Fibroblast of villous mesenchyme (primary cell): ENCODE results near the gene GJA8. TPM values are rescaled to one million over a fixed set of nuclear protein-coding genes. Genes with fewer than 3 reads are reported as not detected.
A peak's percentile ranks its signal among the peaks of the same experiment; 100 is the strongest.

Source experiments
- DNase-seq: peaks from one replicate; pipeline ENCODE4 v3.0.0-alpha.2; 2010; ENCODE audit warnings: low read depth
- H3K4me3 ChIP-seq: 2 replicates; pipeline ENCODE4 v1.5.1; 2011; ENCODE audit warnings: low read depth, mild to moderate bottlenecking, low read length
- total RNA-seq: library from RNA; depleted of rRNA; stranded (reverse); fragments of >200 nt; gene quantifications from 2 replicates; pipeline ENCODE4 v1.2.3, GENCODE V29; 2012
- TF ChIP-seq, protein P1 (sequence below): IDR thresholded peaks from 2 replicates; pipeline ENCODE4 v1.5.1; 2012; ENCODE audit warnings: low read depth, mild to moderate bottlenecking, low read length; ENCODE audit not compliant: insufficient read depth

The GJA8 gene
- total RNA-seq, 1 donor: not detected

DNA sequence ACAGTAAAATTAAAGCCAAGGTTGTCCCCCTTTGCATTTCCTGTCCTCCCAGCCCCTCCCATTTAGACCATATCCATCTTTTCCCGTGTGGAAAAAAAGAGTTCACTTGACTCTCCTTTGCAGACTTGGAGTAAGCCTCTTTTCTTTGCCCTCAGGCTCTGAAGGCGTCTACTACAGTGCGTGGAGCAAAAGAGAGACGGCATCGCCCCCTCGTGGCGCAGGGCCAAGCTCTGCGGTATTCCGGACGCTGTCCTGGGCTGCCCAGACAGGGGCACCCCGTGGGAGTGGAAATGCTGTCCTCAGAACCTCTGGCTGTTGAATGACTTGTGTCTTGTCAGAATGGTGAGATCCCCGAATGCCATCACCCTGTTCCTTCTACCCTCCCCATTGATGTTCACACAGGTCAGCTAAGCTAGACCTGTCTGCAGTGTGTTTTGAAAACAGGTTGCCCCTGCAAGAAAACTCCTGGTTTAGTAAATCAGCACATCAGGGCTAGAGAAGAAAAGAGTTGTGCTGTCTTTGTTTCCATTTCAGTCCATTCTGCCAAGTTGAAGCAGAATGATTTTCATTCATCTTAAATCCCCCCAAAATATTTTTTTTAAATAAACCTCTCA is 12.3 kb upstream of the GJA8 start:
- TF ChIP-seq, protein P1, sequence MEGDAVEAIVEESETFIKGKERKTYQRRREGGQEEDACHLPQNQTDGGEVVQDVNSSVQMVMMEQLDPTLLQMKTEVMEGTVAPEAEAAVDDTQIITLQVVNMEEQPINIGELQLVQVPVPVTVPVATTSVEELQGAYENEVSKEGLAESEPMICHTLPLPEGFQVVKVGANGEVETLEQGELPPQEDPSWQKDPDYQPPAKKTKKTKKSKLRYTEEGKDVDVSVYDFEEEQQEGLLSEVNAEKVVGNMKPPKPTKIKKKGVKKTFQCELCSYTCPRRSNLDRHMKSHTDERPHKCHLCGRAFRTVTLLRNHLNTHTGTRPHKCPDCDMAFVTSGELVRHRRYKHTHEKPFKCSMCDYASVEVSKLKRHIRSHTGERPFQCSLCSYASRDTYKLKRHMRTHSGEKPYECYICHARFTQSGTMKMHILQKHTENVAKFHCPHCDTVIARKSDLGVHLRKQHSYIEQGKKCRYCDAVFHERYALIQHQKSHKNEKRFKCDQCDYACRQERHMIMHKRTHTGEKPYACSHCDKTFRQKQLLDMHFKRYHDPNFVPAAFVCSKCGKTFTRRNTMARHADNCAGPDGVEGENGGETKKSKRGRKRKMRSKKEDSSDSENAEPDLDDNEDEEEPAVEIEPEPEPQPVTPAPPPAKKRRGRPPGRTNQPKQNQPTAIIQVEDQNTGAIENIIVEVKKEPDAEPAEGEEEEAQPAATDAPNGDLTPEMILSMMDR: peak; percentile 64
- DNase-seq: peak; percentile 50
- H3K4me3 ChIP-seq: no peak overlapping the region

DNA sequence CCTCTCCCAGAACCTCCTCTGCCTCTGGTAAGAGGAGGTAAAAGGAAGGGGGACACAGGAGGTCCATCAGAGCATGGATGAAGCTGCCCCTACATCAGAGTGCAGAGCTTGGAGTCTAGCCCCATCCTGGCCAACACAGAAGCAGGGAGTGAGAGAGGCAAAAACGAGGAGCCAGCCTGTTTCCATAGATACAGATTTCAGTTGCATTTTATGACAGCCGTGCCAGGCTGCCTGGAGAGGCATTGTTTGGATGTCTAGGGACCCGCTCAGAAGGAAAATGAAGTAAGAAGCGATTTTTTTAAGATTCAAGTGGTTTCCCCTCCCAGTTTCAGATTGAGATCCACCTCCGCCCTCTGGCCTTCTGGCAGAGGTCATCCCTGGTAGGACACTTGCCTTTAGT is 11.5 kb upstream of the GJA8 start:
- DNase-seq: no peak
- H3K4me3 ChIP-seq: no peak overlapping the region
- TF ChIP-seq, protein P1: no peak

DNA sequence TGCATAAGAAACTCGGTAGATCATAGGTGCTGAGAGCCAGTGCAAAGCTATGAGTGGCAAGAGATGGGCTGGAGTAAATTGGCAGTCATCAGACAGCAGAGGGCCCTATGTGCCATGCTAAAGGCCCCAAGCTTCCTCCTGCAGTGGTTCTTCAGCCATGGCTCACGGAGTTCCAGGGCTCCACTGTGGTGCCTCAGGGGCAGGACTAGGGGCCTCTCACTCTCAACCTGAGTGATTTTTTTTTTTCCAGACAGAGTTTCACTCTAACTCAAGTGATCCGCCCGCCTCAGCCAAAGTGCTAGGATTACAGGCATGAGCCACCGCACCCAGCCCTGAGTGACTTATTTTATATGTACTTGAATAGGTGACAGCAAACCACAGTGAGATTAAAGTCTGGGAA is 10.4 kb upstream of the GJA8 start:
- DNase-seq: no peak
- TF ChIP-seq, protein P1: no peak
- H3K4me3 ChIP-seq: no peak overlapping the region

DNA sequence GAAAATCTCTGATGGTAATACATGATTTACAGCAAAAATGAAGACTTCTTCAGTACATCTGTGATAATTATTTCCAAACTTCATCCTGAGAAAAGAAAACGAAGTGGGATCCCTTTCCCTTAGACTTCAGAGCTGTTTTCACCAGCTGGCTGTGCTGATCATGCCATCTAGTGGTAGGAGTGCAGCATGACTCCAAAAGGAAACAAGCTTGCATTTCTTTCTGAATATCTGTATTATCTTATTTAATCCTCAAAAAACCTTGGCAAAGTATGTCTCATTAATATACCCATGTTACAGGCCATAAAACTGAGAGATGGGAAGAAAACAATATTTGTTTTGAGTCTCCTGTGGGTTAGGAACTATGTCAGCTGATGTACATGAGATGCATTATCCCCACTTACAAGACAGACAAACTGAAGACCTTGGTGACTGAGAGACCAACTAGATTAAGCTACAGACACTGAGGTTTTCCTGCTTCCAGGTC is 9.8 kb upstream of the GJA8 start:
- H3K4me3 ChIP-seq: no peak overlapping the region
- DNase-seq: peak; percentile 61
- TF ChIP-seq, protein P1: peak; percentile 98

DNA sequence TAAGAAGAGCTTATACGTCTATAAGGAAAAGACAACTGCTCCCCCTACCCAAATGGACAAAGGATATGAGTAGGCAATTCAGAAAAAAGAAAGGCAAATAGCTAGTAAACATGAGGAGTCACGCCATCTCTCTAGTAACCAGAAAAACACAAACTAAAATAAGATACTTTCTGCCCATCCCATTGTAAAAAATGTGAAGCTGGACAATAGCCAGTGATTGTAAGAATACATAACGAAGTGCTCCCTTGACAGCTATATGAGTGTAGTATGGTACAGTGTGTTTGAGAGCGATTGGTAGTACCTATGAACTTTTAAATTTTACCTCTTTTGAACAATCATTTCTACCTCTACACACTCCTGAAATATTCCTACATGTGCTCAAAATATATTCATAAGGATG is 7.5 kb upstream of the GJA8 start:
- TF ChIP-seq, protein P1: no peak

DNA sequence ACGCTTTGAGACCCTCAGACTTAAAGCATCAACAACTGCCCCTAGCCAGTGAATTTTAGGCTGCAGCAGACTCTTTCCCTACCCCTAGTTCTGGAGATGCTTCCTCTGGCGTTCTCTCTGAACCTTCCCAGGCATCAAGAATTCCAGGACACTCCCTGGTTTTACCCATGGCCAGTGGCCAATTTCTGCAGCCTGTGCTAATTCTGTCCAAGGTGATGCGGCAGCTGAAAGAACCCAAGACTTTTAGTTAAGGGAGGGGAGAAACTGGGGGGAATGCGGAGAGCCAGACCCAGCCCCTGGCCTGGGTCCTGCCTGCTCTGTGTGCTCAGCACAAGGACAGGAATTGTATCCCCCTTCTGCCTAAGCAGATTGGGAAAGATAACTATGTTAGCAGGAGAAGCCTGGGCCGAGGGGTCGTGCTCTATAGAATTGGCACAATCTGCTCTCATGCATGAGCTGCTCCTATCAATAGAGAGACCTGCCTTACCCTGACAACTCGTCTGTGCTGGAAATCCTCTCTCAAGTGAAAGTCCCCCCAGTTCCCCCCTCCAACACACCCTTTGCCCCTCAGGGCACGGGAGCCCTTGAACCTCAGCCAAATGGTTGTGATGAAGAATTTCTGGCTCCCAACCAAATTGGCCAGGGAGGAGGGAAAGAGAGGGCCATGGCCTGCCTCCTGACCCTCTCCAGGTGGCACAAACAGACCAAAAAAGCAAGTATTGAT is 5.4 kb upstream of the GJA8 start:
- DNase-seq: no peak
- H3K4me3 ChIP-seq: no peak overlapping the region
- TF ChIP-seq, protein P1: no peak

More for the DNA sequence above, 7.5 kb upstream of the GJA8 start:
- no peak overlapping the region for H3K4me3 ChIP-seq
- DNase-seq: no peak
